Subcutaneous adipose tissue (tissue), 4 donors: ENCODE results near the gene SOWAHC. TPM values are rescaled to one million over a fixed set of nuclear protein-coding genes. Genes with fewer than 3 reads are reported as not detected.

Experiments
- CTCF ChIP-seq: fragments of 450-650 bp; IDR thresholded peaks from one replicate; pipeline ENCODE4 v1.5.1; 2016; ENCODE audit warnings: low read depth, mild to moderate bottlenecking, control low read depth, antibody characterized with exemption, moderate library complexity
- total RNA-seq, 4 donors: library from RNA; depleted of rRNA; stranded (reverse); fragments of >200 nt; gene quantifications; one replicate each; pipeline ENCODE4 v1.1.0, GENCODE V29; 2016

Gene SOWAHC
- total RNA-seq, 4 donors from 2014 or later: 9.0 to 14.6 (median 11.3) TPM

- no peak for TF ChIP-seq CTCF
Observed at GRCh38 chr2:109654326-109655050, 40.3 kb downstream of the SOWAHC start.

GRCh38 chr2:109655287-109655686 lies 41.1 kb downstream of the SOWAHC start:
- TF ChIP-seq CTCF: no peak

GRCh38 chr2:109659396-109660045 lies 45.4 kb downstream of the SOWAHC start:
- no peak for TF ChIP-seq CTCF

- TF ChIP-seq CTCF: no peak
Observed at GRCh38 chr2:109660046-109660860, 46.1 kb downstream of the SOWAHC start.

- TF ChIP-seq CTCF: no peak
Observed at GRCh38 chr2:109662889-109663288, 48.7 kb downstream of the SOWAHC start.

- no peak for TF ChIP-seq CTCF
Observed at GRCh38 chr2:109663721-109664120, 49.6 kb downstream of the SOWAHC start.

- TF ChIP-seq CTCF: no peak
Observed at GRCh38 chr2:109666466-109666865, 52.3 kb downstream of the SOWAHC start.
